WTC11 (cell line): Measurements from ENCODE around the gene NAMPT. TPM values are rescaled to one million over a fixed set of nuclear protein-coding genes. Genes with fewer than 3 reads are reported as not detected.

ENCODE experiments used
- ATAC-seq: fragments of 200-7000 bp; cut with Tn5 transposase; 2 replicates; pipeline ENCODE4 v1.10.0; 2021; ENCODE audit warnings: mild to moderate bottlenecking, moderate library complexity
- CTCF ChIA-PET: fragments of 300-600 bp; sonication (Branson Sonifier 250); formaldehyde crosslinking; loops from one replicate; lab custom pipeline; 2021; ENCODE audit warnings: antibody characterized with exemption; lab: Charles Lee
- POLR2A ChIA-PET: fragments of 350-600 bp; sonication (Branson Sonifier 250); formaldehyde crosslinking; loops from one replicate; lab custom pipeline; 2021; ENCODE audit warnings: antibody characterized with exemption; lab: Charles Lee
- DNase-seq: peaks from one replicate; pipeline ENCODE4 v3.0.0; 2021; ENCODE audit warnings: low spot score
- H3K27ac Mint-ChIP-seq: 2 replicates; pipeline ENCODE4 v1.8.0; 2021; ENCODE audit warnings: mixed read lengths
- H3K27me3 Mint-ChIP-seq: 2 replicates; pipeline ENCODE4 v1.8.0; 2021; ENCODE audit warnings: low read depth, mild to moderate bottlenecking, moderate library complexity, mixed read lengths
- H3K36me3 Mint-ChIP-seq: 2 replicates; pipeline ENCODE4 v1.8.0; 2021; ENCODE audit warnings: mixed read lengths
- H3K4me1 Mint-ChIP-seq: 2 replicates; pipeline ENCODE4 v1.8.0; 2022; ENCODE audit warnings: mixed read lengths
- H3K4me3 Mint-ChIP-seq: 2 replicates; pipeline ENCODE4 v1.8.0; 2021; ENCODE audit warnings: mild to moderate bottlenecking, moderate library complexity, mixed read lengths
- H3K9me3 Mint-ChIP-seq: 2 replicates; pipeline ENCODE4 v1.8.0; 2021; ENCODE audit warnings: mixed read lengths
- CBFB ChIP-seq: sonication (generic); formaldehyde crosslinking; IDR thresholded peaks from 2 replicates; pipeline ENCODE4 v1.8.1; 2022; ENCODE audit warnings: mild to moderate bottlenecking, low read depth, missing genetic modification reagents
- ESRRA ChIP-seq: sonication (generic); formaldehyde crosslinking; IDR thresholded peaks from 2 replicates; pipeline ENCODE4 v1.8.1; 2022; ENCODE audit warnings: mild to moderate bottlenecking, missing genetic modification reagents, borderline replicate concordance
- ETV6 ChIP-seq: sonication (generic); formaldehyde crosslinking; IDR thresholded peaks from 2 replicates; pipeline ENCODE4 v1.8.1; 2022; ENCODE audit warnings: mild to moderate bottlenecking, missing genetic modification reagents
- FOXP1 ChIP-seq: sonication (generic); formaldehyde crosslinking; IDR thresholded peaks from 2 replicates; pipeline ENCODE4 v1.8.0; 2022; ENCODE audit warnings: missing genetic modification reagents, mild to moderate bottlenecking, moderate library complexity, borderline replicate concordance
- JAZF1 ChIP-seq: fragments of 250-450 bp; sonication (Bioruptor Pico); IDR thresholded peaks from 2 replicates; pipeline ENCODE4 v1.9.0; 2021; ENCODE audit warnings: moderate library complexity, mild to moderate bottlenecking, inconsistent platforms
- OVOL2 ChIP-seq: fragments of 250-450 bp; sonication (Bioruptor Pico); IDR thresholded peaks from 2 replicates; pipeline ENCODE4 v1.9.0; 2021; ENCODE audit warnings: mild to moderate bottlenecking, borderline replicate concordance
- PRRX2 ChIP-seq: fragments of 250-450 bp; sonication (Bioruptor Pico); IDR thresholded peaks from 2 replicates; pipeline ENCODE4 v1.8.0; 2021; ENCODE audit warnings: mild to moderate bottlenecking
- SMAD3 ChIP-seq: sonication (generic); formaldehyde crosslinking; IDR thresholded peaks from 2 replicates; pipeline ENCODE4 v1.8.0; 2022; ENCODE audit warnings: missing genetic modification reagents, mild to moderate bottlenecking, borderline replicate concordance
- SOX15 ChIP-seq: fragments of 250-450 bp; sonication (Bioruptor Pico); IDR thresholded peaks from 2 replicates; pipeline ENCODE4 v1.9.0; 2021; ENCODE audit warnings: mild to moderate bottlenecking
- TEAD1 ChIP-seq: sonication (generic); formaldehyde crosslinking; IDR thresholded peaks from 2 replicates; pipeline ENCODE4 v1.8.0; 2022; ENCODE audit warnings: mild to moderate bottlenecking, missing genetic modification reagents
- ZNF671 ChIP-seq: fragments of 250-450 bp; sonication (Bioruptor Pico); IDR thresholded peaks from 2 replicates; pipeline ENCODE4 v1.8.0; 2021; ENCODE audit warnings: mild to moderate bottlenecking
- total RNA-seq: library from RNA; stranded (reverse); gene quantifications from 3 replicates; pipeline ENCODE4 v1.2.3, GENCODE V29; 2021
- TF ChIP-seq, protein P1 (sequence below): sonication (generic); formaldehyde crosslinking; IDR thresholded peaks from 2 replicates; pipeline ENCODE4 v1.8.0; 2022; ENCODE audit warnings: mild to moderate bottlenecking, missing genetic modification reagents
- TF ChIP-seq, protein P2 (sequence below): sonication (generic); formaldehyde crosslinking; conservative IDR thresholded peaks from 2 replicates; pipeline ENCODE4 v1.8.1; 2022; ENCODE audit warnings: mild to moderate bottlenecking, missing genetic modification reagents
- TF ChIP-seq, protein P3 (sequence below): sonication (generic); formaldehyde crosslinking; IDR thresholded peaks from 2 replicates; pipeline ENCODE4 v1.8.1; 2022; ENCODE audit warnings: low read depth, mild to moderate bottlenecking, moderate library complexity, missing genetic modification reagents, borderline replicate concordance
- TF ChIP-seq, protein P4 (sequence below): sonication (generic); formaldehyde crosslinking; IDR thresholded peaks from 2 replicates; pipeline ENCODE4 v1.8.0; 2022; ENCODE audit warnings: mild to moderate bottlenecking, missing genetic modification reagents
- TF ChIP-seq, protein P5 (sequence below): fragments of 250-450 bp; sonication (Bioruptor Pico); IDR thresholded peaks from 2 replicates; pipeline ENCODE4 v1.9.0; 2021; ENCODE audit warnings: mild to moderate bottlenecking
- TF ChIP-seq, protein P6 (sequence below): sonication (generic); formaldehyde crosslinking; IDR thresholded peaks from 2 replicates; pipeline ENCODE4 v1.8.0; 2022; ENCODE audit warnings: missing genetic modification reagents
- TF ChIP-seq, protein P7 (sequence below): sonication (generic); formaldehyde crosslinking; IDR thresholded peaks from 2 replicates; pipeline ENCODE4 v1.8.1; 2022; ENCODE audit warnings: mild to moderate bottlenecking, missing genetic modification reagents, moderate library complexity, borderline replicate concordance
- TF ChIP-seq, protein P8 (sequence below): sonication (generic); formaldehyde crosslinking; IDR thresholded peaks from 2 replicates; pipeline ENCODE4 v1.8.1; 2022; ENCODE audit warnings: missing genetic modification reagents, borderline replicate concordance

Gene NAMPT
- total RNA-seq, 1 experiment from 2014 or later, result 99.1 TPM

DNA sequence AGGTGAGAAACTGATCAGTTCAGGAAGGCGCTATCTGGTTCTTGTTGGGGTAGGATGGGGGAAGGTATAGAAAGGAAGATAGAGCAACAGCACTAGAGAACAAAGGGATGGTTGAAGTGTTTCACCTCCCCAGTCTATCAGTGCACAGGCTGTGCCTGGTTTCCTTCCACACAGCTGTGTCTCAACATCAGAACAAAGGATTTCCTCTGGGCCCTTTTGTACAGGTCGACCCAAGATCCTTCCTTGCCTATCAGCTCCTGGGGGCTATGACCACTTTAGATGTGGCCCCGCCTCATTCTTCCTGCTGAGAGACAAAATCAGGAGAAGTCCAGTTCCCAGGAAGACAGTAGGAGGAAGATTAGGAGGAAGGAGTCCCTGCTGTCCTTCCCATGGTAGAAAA, 65.6 kb downstream of the NAMPT start:
- ATAC-seq (no peak), DNase-seq (no peak)
- peaks cover 16% of the 10 kb centered on the region for H3K4me1 Mint-ChIP-seq
- TF ChIP-seq SOX15 (CRISPR knock-in tag), result no peak
- no peak for TF ChIP-seq FOXP1 (CRISPR knock-in tag)
- TF ChIP-seq, protein P1, sequence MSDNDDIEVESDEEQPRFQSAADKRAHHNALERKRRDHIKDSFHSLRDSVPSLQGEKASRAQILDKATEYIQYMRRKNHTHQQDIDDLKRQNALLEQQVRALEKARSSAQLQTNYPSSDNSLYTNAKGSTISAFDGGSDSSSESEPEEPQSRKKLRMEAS (CRISPR knock-in tag), result no peak
- TF ChIP-seq CBFB (CRISPR knock-in tag), result no peak
- TF ChIP-seq PRRX2, result no peak
- no peak for TF ChIP-seq ETV6
- no peak for TF ChIP-seq OVOL2 (CRISPR knock-in tag)
- no peak for TF ChIP-seq ESRRA
- TF ChIP-seq, protein P2, sequence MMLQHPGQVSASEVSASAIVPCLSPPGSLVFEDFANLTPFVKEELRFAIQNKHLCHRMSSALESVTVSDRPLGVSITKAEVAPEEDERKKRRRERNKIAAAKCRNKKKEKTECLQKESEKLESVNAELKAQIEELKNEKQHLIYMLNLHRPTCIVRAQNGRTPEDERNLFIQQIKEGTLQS (CRISPR knock-in tag), result no peak
- TF ChIP-seq, protein P3, sequence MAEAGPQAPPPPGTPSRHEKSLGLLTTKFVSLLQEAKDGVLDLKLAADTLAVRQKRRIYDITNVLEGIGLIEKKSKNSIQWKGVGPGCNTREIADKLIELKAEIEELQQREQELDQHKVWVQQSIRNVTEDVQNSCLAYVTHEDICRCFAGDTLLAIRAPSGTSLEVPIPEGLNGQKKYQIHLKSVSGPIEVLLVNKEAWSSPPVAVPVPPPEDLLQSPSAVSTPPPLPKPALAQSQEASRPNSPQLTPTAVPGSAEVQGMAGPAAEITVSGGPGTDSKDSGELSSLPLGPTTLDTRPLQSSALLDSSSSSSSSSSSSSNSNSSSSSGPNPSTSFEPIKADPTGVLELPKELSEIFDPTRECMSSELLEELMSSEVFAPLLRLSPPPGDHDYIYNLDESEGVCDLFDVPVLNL (CRISPR knock-in tag), result no peak
- TF ChIP-seq JAZF1 (CRISPR knock-in tag), result no peak
- no peak for TF ChIP-seq SMAD3 (CRISPR knock-in tag)
- no peak for TF ChIP-seq TEAD1
- H3K27me3 Mint-ChIP-seq, result peaks cover 6% of the 10 kb centered on the region
- H3K36me3 Mint-ChIP-seq, result no peaks in the 10 kb centered on the region
- H3K4me3 Mint-ChIP-seq, result no peak overlapping the region
- ChIA-PET CTCF (no interaction called here), POLR2A (no interaction called here)
- H3K27ac Mint-ChIP-seq, result no peak overlapping the region
- no peaks in the 10 kb centered on the region for H3K9me3 Mint-ChIP-seq

DNA sequence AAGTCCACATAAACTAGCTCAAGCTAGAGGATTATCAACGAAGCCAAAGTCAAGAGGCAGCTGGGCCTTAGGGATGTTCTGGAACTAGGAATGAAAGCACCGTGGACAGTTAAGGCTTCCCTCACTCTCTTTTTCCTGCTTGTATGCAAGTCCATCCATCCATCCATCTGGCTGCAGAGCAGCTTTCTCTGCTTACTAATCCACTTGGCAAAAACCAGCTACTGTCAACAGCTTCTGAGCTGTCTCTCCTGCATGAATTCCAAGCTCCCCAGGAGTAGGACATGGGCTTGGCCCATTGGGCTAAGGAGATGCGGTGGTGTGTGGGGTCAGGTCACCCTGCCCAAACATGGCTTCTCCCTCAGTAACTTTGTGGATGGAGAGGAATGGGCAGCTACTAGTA, 66.2 kb downstream of the NAMPT start:
- Mint-ChIP-seq H3K36me3 (no peaks in the 10 kb centered on the region), H3K4me1 (peaks cover 16% of the 10 kb centered on the region), H3K4me3 (no peak overlapping the region), H3K27me3 (peaks cover 6% of the 10 kb centered on the region), H3K27ac (no peak overlapping the region), H3K9me3 (no peaks in the 10 kb centered on the region)
- TF ChIP-seq, protein P4, sequence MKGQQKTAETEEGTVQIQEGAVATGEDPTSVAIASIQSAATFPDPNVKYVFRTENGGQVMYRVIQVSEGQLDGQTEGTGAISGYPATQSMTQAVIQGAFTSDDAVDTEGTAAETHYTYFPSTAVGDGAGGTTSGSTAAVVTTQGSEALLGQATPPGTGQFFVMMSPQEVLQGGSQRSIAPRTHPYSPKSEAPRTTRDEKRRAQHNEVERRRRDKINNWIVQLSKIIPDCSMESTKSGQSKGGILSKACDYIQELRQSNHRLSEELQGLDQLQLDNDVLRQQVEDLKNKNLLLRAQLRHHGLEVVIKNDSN (CRISPR knock-in tag), result no peak
- TF ChIP-seq, protein P3 (CRISPR knock-in tag), result no peak
- TF ChIP-seq, protein P5, sequence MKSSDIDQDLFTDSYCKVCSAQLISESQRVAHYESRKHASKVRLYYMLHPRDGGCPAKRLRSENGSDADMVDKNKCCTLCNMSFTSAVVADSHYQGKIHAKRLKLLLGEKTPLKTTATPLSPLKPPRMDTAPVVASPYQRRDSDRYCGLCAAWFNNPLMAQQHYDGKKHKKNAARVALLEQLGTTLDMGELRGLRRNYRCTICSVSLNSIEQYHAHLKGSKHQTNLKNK, result no peak
- POLR2A ChIA-PET, result no interaction called here
- CTCF ChIA-PET, result no interaction called here
- no peak for DNase-seq
- no peak for ATAC-seq

DNA sequence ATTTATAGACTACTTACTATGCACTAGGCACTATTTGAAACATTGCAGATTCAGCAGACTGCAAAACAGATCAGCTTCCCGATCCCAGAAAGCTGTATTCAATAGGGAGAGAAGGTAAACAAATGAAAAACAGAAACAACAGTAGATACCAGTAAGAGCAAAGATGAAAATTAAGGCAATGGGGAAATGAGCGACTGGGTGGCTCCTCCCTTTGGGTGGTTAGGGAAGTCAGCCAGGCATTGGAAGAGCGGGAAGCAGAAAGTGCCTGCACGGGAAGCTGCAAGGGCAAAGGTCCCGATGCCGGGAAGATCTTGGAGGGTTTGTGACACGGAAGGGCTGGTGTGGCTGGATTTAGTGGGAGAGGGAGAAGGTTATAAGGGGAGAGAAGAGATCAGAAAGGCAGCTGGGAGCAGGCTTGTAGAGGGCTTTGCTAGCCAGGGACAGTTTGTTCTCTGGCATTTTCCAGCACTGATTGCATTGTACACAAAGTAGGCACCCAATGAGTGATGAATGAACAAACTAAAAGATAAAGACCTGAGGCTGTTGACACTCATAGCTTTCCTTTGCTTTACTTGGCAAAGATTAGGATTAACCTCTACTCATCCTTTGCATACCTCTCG, 67.8 kb downstream of the NAMPT start:
- DNase-seq, result no peak
- Mint-ChIP-seq H3K4me3 (no peak overlapping the region), H3K36me3 (no peaks in the 10 kb centered on the region), H3K9me3 (no peaks in the 10 kb centered on the region), H3K27me3 (peaks cover 5% of the 10 kb centered on the region), H3K4me1 (peaks cover 1% of the 10 kb centered on the region), H3K27ac (no peak overlapping the region)
- POLR2A ChIA-PET, result no interaction called here
- CTCF ChIA-PET, result interaction anchor here (1.3 kb wide), 1 partner anchor 41 kb away, joined by 5 read pairs; no protein-coding TSS in a partner anchor
- ATAC-seq, result no peak
- TF ChIP-seq ZNF671 (CRISPR knock-in tag), result no peak
- TF ChIP-seq, protein P1 (CRISPR knock-in tag), result no peak
- TF ChIP-seq, protein P6, sequence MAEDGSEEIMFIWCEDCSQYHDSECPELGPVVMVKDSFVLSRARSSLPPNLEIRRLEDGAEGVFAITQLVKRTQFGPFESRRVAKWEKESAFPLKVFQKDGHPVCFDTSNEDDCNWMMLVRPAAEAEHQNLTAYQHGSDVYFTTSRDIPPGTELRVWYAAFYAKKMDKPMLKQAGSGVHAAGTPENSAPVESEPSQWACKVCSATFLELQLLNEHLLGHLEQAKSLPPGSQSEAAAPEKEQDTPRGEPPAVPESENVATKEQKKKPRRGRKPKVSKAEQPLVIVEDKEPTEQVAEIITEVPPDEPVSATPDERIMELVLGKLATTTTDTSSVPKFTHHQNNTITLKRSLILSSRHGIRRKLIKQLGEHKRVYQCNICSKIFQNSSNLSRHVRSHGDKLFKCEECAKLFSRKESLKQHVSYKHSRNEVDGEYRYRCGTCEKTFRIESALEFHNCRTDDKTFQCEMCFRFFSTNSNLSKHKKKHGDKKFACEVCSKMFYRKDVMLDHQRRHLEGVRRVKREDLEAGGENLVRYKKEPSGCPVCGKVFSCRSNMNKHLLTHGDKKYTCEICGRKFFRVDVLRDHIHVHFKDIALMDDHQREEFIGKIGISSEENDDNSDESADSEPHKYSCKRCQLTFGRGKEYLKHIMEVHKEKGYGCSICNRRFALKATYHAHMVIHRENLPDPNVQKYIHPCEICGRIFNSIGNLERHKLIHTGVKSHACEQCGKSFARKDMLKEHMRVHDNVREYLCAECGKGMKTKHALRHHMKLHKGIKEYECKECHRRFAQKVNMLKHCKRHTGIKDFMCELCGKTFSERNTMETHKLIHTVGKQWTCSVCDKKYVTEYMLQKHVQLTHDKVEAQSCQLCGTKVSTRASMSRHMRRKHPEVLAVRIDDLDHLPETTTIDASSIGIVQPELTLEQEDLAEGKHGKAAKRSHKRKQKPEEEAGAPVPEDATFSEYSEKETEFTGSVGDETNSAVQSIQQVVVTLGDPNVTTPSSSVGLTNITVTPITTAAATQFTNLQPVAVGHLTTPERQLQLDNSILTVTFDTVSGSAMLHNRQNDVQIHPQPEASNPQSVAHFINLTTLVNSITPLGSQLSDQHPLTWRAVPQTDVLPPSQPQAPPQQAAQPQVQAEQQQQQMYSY (CRISPR knock-in tag), result no peak
- TF ChIP-seq, protein P7, sequence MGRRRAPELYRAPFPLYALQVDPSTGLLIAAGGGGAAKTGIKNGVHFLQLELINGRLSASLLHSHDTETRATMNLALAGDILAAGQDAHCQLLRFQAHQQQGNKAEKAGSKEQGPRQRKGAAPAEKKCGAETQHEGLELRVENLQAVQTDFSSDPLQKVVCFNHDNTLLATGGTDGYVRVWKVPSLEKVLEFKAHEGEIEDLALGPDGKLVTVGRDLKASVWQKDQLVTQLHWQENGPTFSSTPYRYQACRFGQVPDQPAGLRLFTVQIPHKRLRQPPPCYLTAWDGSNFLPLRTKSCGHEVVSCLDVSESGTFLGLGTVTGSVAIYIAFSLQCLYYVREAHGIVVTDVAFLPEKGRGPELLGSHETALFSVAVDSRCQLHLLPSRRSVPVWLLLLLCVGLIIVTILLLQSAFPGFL (CRISPR knock-in tag), result no peak
- TF ChIP-seq, protein P8, sequence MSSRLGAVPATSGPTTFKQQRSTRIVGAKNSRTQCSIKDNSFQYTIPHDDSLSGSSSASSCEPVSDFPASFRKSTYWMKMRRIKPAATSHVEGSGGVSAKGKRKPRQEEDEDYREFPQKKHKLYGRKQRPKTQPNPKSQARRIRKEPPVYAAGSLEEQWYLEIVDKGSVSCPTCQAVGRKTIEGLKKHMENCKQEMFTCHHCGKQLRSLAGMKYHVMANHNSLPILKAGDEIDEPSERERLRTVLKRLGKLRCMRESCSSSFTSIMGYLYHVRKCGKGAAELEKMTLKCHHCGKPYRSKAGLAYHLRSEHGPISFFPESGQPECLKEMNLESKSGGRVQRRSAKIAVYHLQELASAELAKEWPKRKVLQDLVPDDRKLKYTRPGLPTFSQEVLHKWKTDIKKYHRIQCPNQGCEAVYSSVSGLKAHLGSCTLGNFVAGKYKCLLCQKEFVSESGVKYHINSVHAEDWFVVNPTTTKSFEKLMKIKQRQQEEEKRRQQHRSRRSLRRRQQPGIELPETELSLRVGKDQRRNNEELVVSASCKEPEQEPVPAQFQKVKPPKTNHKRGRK, result no peak
